HepG2 (cell line): ENCODE data around the gene INA. TPM values are rescaled to one million over a fixed set of nuclear protein-coding genes. Genes with fewer than 3 reads are reported as not detected.

Experiments used
- ATAC-seq: fragments of 200-7000 bp; cut with Tn5 transposase; 3 replicates; pipeline ENCODE4 v1.9.1; 2020; ENCODE audit warnings: mild to moderate bottlenecking, moderate library complexity
- BruUV-seq: library from RNA; stranded (reverse); fragments of 400-500 nt; replicated peaks from 2 replicates; lab custom pipeline; 2021; lab: Mats Ljungman, UMichigan
- CTCF ChIA-PET: fragments of 300-600 bp; formaldehyde crosslinking; extraction: SDS; loops from one replicate; lab custom pipeline; 2021; ENCODE audit warnings: low total read pairs, inconsistent platforms, low intra/inter-chr PET ratio; lab: Yijun Ruan, JAX
- POLR2A ChIA-PET: fragments of 350-600 bp; sonication (Branson Sonifier 250); formaldehyde crosslinking; loops from one replicate; lab custom pipeline; 2020; ENCODE audit warnings: antibody characterized with exemption, inconsistent platforms; lab: Yijun Ruan, JAX
- DNase-seq: peaks from one replicate; pipeline ENCODE4 v3.0.0-alpha.2; 2015; ENCODE audit warnings: low spot score
- FAIRE-seq: peaks from 3 replicates; lab custom pipeline; 2011; peaks lifted over from hg19 to GRCh38; lab: Jason Lieb, UNC
- H2AFZ ChIP-seq: one replicate; pipeline ENCODE4 v1.6.1; 2011; ENCODE audit warnings: low read length, inconsistent platforms
- H3K27ac ChIP-seq: fragments of 300-600 bp; 3 replicates; pipeline ENCODE4 v1.8.0; 2011; ENCODE audit warnings: mixed run types, mild to moderate bottlenecking, mixed read lengths, low read length, inconsistent platforms; ENCODE audit not compliant: insufficient read depth; ENCODE audit errors: extremely low read length
- H3K27me3 ChIP-seq, 2 experiments: fragments of 200-600 bp in 1 of 2; 2 replicates in 1 of 2; 3 replicates in 1 of 2; pipeline versions ENCODE4 v1.6.0 to v1.8.0; 2011; ENCODE audit warnings: low read length in 2 of 2, mild to moderate bottlenecking in 2 of 2, moderate library complexity in 2 of 2, inconsistent platforms in 1 of 2; ENCODE audit not compliant: insufficient read depth in 2 of 2, control insufficient read depth in 1 of 2
- H3K36me3 ChIP-seq, 2 experiments: fragments of 200-600 bp in 1 of 2; replicated peaks in 1 of 2; 2 replicates in 1 of 2; 3 replicates in 1 of 2; pipeline versions ENCODE4 v1.5.1 to v1.8.0; 2011; ENCODE audit warnings: low read length in 2 of 2, inconsistent platforms in 1 of 2; ENCODE audit not compliant: insufficient read depth in 2 of 2, control insufficient read depth in 1 of 2
- H3K4me1 ChIP-seq: 2 replicates; pipeline ENCODE4 v1.5.1; 2012; ENCODE audit warnings: low read length, inconsistent platforms; ENCODE audit not compliant: insufficient read depth
- H3K4me2 ChIP-seq: 2 replicates; pipeline ENCODE4 v1.6.0; 2011; ENCODE audit warnings: low read depth, low read length, inconsistent platforms
- H3K4me3 ChIP-seq, 3 experiments: fragments of 200-600 bp in 1 of 3; sonication (generic), shearing (Covaris generic) in 1 of 3; replicated peaks in 1 of 3; 2 replicates each; pipeline ENCODE4 v1.5.1; 2011 to 2016; ENCODE audit warnings: low read length in 3 of 3, inconsistent platforms in 2 of 3, low read depth in 2 of 3, mild to moderate bottlenecking in 2 of 3, control low read depth in 1 of 3, mixed read lengths in 1 of 3; ENCODE audit not compliant: insufficient read depth in 1 of 3
- H3K79me2 ChIP-seq: one replicate; pipeline ENCODE4 v1.6.1; 2011; ENCODE audit warnings: low read length, inconsistent platforms; ENCODE audit not compliant: insufficient read depth
- H3K9ac ChIP-seq: 2 replicates; pipeline ENCODE4 v1.6.0; 2011; ENCODE audit warnings: mild to moderate bottlenecking, low read depth, low read length, inconsistent platforms; ENCODE audit not compliant: insufficient read depth
- H3K9me3 ChIP-seq: 2 replicates; pipeline ENCODE4 v1.5.1; 2012; ENCODE audit warnings: mild to moderate bottlenecking, low read length
- H4K20me1 ChIP-seq: 2 replicates; pipeline ENCODE4 v1.6.0; 2011; ENCODE audit warnings: inconsistent platforms, mild to moderate bottlenecking, low read length, moderate library complexity; ENCODE audit not compliant: insufficient read depth
- CENPT ChIP-seq: sonication (generic); formaldehyde crosslinking; IDR thresholded peaks from 2 replicates; pipeline ENCODE4 v1.8.0; 2022; ENCODE audit warnings: low read depth, mild to moderate bottlenecking, moderate library complexity, missing genetic modification reagents
- DPF2 ChIP-seq: sonication (generic); formaldehyde crosslinking; IDR thresholded peaks from 2 replicates; pipeline ENCODE4 v1.4.0; 2020; ENCODE audit warnings: mild to moderate bottlenecking, low read depth, missing genetic modification reagents, borderline replicate concordance
- GMEB1 ChIP-seq: sonication (generic); formaldehyde crosslinking; IDR thresholded peaks from 2 replicates; pipeline ENCODE4 v1.5.1; 2020; ENCODE audit warnings: missing genetic modification reagents, mild to moderate bottlenecking, borderline replicate concordance
- JUND ChIP-seq: sonication (generic); formaldehyde crosslinking; IDR thresholded peaks from 2 replicates; pipeline ENCODE4 v1.8.0; 2022; ENCODE audit warnings: mild to moderate bottlenecking, missing genetic modification reagents
- ZFY ChIP-seq: sonication (generic); formaldehyde crosslinking; IDR thresholded peaks from 2 replicates; pipeline ENCODE4 v1.4.0; 2020; ENCODE audit warnings: missing genetic modification reagents
- ZMYM3 ChIP-seq: sonication (generic); formaldehyde crosslinking; IDR thresholded peaks from 2 replicates; pipeline ENCODE4 v1.5.1; 2020; ENCODE audit warnings: mild to moderate bottlenecking, missing genetic modification reagents
- ZNF781 ChIP-seq: sonication (generic); formaldehyde crosslinking; IDR thresholded peaks from 2 replicates; pipeline ENCODE4 v1.5.1; 2020; ENCODE audit warnings: borderline replicate concordance, mild to moderate bottlenecking, missing genetic modification reagents; ENCODE audit errors: not compliant biosample characterization
- ZSCAN9 ChIP-seq: IDR thresholded peaks from 2 replicates; pipeline ENCODE4 v1.6.1; 2016; ENCODE audit warnings: borderline replicate concordance
- ZZZ3 ChIP-seq: sonication (generic); formaldehyde crosslinking; IDR thresholded peaks from 2 replicates; pipeline ENCODE4 v1.4.0; 2020; ENCODE audit warnings: missing genetic modification reagents, mild to moderate bottlenecking, borderline replicate concordance
- WGBS: methylation state at CpG from one replicate; pipeline ENCODE4 v1.1.6; 2017; ENCODE audit warnings: low lambda C conversion rate; 5-methylcytosine and 5-hydroxymethylcytosine counted together
- in situ Hi-C: cut with HindIII; loops from 2 replicates; pipeline ENCODE4 v1.10.0; 2017; ENCODE audit warnings: low pct_unique_long_range_greater_than_20kb; ENCODE audit not compliant: extremely low pct_ligation_motif_present
- intact Hi-C: fragments of 100-400 bp; cut with micrococcal nuclease; formaldehyde crosslinking; loops from one replicate; pipeline ENCODE4 v1.10.0; 2022; ENCODE audit not compliant: unreplicated experiment
- polyA plus RNA-seq, 8 experiments: library from polyadenylated mRNA; depleted of rRNA in 3 of 8; stranded (reverse) in 7 of 8; unstranded in 1 of 8; fragments of >200 nt; fragmentation: Illumina TruSeq in 4 of 8; extraction: Trizol in 4 of 8; gene quantifications; 2 replicates each; pipeline versions ENCODE4 v1.2.1 to v1.2.3, GENCODE V29; 2011 to 2016; ENCODE audit warnings: low read depth in 4 of 8, missing spikeins in 1 of 8, mixed read lengths in 1 of 8; ENCODE audit not compliant: insufficient read depth in 1 of 8
- total RNA-seq, 5 experiments: library from RNA; depleted of rRNA; stranded (reverse); fragments of >200 nt; fragmentation: Illumina TruSeq; extraction: Trizol; gene quantifications; 2 replicates each; pipeline ENCODE4 v1.2.3, GENCODE V29; 2016; ENCODE audit warnings: low read depth in 1 of 5
- TF ChIP-seq, protein P1 (sequence below): fragments of 450-650 bp; IDR thresholded peaks from 2 replicates; pipeline ENCODE4 v1.6.1; 2017
- TF ChIP-seq, protein P2 (sequence below): sonication (generic); formaldehyde crosslinking; conservative IDR thresholded peaks from 2 replicates; pipeline ENCODE4 v1.4.0; 2020; ENCODE audit warnings: missing genetic modification reagents
- TF ChIP-seq, protein P3 (sequence below): IDR thresholded peaks from 2 replicates; pipeline ENCODE4 v1.6.1; 2016; ENCODE audit warnings: low read depth

INA gene
- total and polyA plus RNA-seq, 2 of the 13 experiments (the other 11 are each of a cell fraction or from before 2014, with no cell fraction given) = 0.04 to 0.13 TPM

DNA sequence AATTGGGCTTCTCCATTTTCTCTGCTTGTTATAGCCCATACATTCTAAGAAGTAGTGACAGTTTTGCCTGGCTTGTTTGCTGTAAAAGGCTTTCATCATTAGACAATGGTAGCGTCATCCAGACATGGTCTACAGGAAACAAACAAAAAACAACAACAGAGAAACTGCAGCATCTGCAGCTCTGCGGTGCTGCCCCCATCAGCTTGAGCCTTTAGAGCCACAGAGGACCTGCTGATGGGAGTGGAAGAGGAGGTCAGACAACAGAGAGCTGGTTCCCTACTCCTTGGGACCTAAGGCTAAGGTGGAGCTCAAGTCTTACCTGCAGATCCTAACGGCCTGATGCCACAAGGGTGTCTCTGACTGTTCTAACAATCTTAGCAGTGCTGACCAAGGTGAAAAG is 3.1 kb downstream of the INA start:
- FAIRE-seq (no peak), ATAC-seq (no peak), DNase-seq (no peak)
- ChIA-PET POLR2A (no interaction called here), CTCF (no interaction called here)
- H3K4me1 ChIP-seq = peaks cover 14% of the 10 kb centered on the region; the same call in 1 of the 2 replicates
- H3K36me3 ChIP-seq = no peaks in the 10 kb centered on the region
- no peaks in the 10 kb centered on the region for H3K9me3 ChIP-seq
- no peak overlapping the region for H3K9ac ChIP-seq
- peaks cover 10 to 40% of the 10 kb centered on the region in 2 experiments; a peak in 4 of 5 replicates for H3K27me3 ChIP-seq
- no peak overlapping the region for H3K4me3 ChIP-seq
- H3K4me2 ChIP-seq = no peak overlapping the region
- WGBS = 12% methylated on average over 3 of the region's 3 CpGs
- no peak overlapping the region for H3K27ac ChIP-seq
- no peak overlapping the region for H2AFZ ChIP-seq
- no peaks in the 10 kb centered on the region for H3K79me2 ChIP-seq
- BruUV-seq = no TSS peak
- intact Hi-C loops (no loop called here), in situ Hi-C loops (no loop called here)
- 0 out of 2 replicates have a peak, but pooled peaks cover 3% of the 10 kb centered on the region for H4K20me1 ChIP-seq
- TF ChIP-seq, protein P1, sequence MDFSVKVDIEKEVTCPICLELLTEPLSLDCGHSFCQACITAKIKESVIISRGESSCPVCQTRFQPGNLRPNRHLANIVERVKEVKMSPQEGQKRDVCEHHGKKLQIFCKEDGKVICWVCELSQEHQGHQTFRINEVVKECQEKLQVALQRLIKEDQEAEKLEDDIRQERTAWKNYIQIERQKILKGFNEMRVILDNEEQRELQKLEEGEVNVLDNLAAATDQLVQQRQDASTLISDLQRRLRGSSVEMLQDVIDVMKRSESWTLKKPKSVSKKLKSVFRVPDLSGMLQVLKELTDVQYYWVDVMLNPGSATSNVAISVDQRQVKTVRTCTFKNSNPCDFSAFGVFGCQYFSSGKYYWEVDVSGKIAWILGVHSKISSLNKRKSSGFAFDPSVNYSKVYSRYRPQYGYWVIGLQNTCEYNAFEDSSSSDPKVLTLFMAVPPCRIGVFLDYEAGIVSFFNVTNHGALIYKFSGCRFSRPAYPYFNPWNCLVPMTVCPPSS = no peak
- no peak for TF ChIP-seq GMEB1 (CRISPR knock-in tag)
- TF ChIP-seq ZFY (CRISPR knock-in tag) = no peak
- TF ChIP-seq ZSCAN9 (CRISPR knock-in tag) = no peak
- TF ChIP-seq, protein P2, sequence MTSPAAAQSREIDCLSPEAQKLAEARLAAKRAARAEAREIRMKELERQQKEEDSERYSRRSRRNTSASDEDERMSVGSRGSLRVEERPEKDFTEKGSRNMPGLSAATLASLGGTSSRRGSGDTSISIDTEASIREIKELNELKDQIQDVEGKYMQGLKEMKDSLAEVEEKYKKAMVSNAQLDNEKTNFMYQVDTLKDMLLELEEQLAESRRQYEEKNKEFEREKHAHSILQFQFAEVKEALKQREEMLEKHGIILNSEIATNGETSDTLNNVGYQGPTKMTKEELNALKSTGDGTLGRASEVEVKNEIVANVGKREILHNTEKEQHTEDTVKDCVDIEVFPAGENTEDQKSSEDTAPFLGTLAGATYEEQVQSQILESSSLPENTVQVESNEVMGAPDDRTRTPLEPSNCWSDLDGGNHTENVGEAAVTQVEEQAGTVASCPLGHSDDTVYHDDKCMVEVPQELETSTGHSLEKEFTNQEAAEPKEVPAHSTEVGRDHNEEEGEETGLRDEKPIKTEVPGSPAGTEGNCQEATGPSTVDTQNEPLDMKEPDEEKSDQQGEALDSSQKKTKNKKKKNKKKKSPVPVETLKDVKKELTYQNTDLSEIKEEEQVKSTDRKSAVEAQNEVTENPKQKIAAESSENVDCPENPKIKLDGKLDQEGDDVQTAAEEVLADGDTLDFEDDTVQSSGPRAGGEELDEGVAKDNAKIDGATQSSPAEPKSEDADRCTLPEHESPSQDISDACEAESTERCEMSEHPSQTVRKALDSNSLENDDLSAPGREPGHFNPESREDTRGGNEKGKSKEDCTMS (CRISPR knock-in tag) = no peak
- TF ChIP-seq DPF2 (CRISPR knock-in tag) = no peak
- TF ChIP-seq ZZZ3 (CRISPR knock-in tag) = no peak
- TF ChIP-seq, protein P3, sequence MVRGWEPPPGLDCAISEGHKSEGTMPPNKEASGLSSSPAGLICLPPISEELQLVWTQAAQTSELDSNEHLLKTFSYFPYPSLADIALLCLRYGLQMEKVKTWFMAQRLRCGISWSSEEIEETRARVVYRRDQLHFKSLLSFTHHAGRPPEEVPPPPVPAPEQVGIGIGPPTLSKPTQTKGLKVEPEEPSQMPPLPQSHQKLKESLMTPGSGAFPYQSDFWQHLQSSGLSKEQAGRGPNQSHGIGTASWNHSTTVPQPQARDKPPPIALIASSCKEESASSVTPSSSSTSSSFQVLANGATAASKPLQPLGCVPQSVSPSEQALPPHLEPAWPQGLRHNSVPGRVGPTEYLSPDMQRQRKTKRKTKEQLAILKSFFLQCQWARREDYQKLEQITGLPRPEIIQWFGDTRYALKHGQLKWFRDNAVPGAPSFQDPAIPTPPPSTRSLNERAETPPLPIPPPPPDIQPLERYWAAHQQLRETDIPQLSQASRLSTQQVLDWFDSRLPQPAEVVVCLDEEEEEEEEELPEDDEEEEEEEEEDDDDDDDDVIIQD (CRISPR knock-in tag) = no peak
- TF ChIP-seq CENPT (CRISPR knock-in tag) = no peak
- TF ChIP-seq ZNF781 = no peak
- TF ChIP-seq JUND (CRISPR knock-in tag) = no peak
- no peak for TF ChIP-seq ZMYM3 (CRISPR knock-in tag)
